ENCODE measurements around the gene FOXP3.

Gene FOXP3

GRCh38 chrX:49212209-49212608, 52.3 kb downstream of the FOXP3 start:
- DNase-seq = no peak

GRCh38 chrX:49211074-49211473, 53.4 kb downstream of the FOXP3 start:
- DNase-seq = no peak

- DNase-seq = no peak
Observed at GRCh38 chrX:49210406-49210805, 54.1 kb downstream of the FOXP3 start.

DNA sequence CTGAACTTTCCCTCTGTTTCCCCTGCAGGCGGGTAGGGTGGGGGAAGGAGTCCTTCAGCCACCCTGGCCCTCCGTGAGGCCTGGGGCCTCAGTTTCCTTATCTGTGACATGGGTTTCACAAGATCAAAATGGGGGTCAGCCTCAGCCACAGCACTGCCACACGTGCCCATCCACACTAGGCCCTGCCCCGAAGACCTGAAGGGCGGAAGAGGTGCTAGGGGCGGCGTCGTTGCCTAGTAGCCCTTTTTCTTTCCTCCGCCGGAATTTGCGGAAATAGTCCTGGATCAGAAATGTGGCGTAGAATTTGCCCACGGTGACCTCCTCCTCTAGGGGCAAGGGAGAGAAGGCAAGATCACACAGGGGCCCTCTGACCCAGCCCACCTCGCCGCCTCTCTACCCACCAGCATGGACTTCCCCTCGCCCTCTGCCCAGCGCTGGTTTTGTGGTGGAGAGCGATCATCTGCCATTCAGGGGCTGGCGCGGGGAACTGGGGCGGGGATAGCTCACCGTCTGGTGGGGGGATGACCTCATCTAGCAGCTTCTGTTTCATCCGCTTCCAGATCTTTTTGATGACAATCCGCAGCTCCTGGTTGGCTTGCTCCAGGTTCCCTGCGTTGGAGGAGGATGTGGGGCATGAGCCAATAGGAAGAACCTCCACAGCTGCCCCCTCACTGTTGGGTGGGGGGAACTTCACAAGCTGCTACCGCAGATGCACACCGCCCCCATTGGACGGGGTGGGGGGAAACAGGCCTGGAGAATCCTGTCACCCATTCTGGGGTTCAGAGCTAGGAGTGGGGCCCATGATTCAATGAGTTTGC, 54.9 kb downstream of the FOXP3 start:
- no peak for DNase-seq

DNA sequence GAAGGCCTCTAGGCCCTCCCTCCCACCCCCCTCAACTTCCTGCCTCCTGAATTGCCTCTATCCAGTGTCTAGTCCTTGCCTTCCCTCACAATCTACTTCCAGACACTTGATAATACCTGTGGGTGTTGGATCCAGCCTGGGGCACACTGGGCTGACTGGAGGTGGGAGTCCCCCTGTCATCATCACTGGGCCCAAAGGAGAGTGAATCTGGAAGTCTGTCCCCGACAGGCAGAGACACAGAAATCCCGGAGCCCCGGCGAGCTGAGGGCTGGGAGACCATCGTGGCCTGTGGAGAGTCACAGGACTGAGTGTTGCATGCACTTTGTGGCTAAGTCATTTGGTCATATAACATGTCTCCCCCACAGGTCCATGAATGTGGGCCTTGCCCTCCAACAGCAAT, 56.1 kb downstream of the FOXP3 start:
- no peak for DNase-seq

DNA sequence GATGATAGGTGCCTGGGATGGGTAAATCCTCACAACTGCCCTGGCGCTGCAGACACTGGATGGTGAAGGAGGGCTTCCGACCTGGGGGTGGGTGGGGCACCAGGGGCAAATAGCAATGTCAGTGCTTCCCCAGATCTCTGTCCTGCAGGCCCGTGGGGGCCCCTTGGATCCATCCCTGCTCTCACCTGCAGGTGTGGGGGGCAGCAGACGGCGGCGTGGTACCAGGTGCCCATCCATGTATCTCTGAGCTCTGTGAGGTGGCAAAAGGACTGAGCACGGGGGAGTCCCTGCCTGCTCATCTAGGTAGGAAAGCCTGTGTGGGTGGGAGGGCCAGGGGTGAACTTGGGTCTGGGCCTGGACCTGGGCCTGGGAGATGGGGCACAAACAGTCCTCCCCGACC, 58.0 kb downstream of the FOXP3 start:
- no peak for DNase-seq

DNA sequence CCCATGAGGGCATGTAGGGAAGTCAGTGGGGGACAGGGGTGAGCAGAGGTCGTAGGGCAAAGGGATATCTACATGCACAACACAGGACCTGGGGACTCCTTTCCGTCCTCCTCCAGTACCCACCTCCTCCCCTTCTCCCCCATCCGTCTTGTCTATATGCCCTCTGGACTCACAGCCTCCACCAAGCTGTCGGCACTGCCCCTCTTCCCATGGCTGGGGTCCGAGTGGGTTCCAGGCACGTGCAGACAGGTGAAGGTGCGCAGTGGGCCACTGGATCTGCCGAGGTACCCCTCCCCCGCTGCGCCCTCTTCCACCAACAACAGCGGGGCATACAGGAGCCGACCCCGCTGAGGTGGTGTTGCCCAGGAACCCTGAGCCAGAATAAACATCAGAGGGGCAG, 59.1 kb downstream of the FOXP3 start:
- no peak for DNase-seq

- no peak for DNase-seq
Observed at GRCh38 chrX:49204709-49205108, 59.8 kb downstream of the FOXP3 start.

DNA sequence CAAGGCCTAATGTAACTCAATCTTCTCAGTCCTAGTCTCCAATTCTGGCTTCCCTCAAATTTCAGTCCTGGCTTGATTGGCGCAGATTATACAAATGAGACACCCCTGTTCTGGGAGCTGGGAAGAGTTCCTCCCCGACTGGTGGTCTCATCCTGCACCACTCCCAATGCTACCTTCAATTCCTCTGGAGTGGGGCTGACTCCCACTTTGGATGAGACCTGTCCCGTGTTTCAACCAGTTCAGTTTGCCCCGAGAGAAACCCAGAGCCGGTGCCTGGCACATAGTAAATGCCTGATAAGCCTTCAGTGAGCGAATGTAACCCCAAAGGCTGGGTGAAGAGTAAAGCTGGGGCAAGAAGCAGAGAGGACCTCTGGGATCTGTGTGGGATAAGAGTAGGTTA, 60.5 kb downstream of the FOXP3 start:
- DNase-seq = no peak

GRCh38 chrX:49203536-49203935, 61.0 kb downstream of the FOXP3 start:
- no peak for DNase-seq

GRCh38 chrX:49202022-49202421, 62.5 kb downstream of the FOXP3 start:
- DNase-seq = no peak
